Activated CD8-positive, alpha-beta memory T cell treated with anti-CD3 and anti-CD28 coated beads, Interleukin-2, amount 50 U/mL, for 48 hours (primary cell): ENCODE results near the gene RILP.

Source experiments
- DNase-seq: peaks from one replicate; pipeline ENCODE4 v3.0.0-alpha.2; 2020

Gene RILP

DNA sequence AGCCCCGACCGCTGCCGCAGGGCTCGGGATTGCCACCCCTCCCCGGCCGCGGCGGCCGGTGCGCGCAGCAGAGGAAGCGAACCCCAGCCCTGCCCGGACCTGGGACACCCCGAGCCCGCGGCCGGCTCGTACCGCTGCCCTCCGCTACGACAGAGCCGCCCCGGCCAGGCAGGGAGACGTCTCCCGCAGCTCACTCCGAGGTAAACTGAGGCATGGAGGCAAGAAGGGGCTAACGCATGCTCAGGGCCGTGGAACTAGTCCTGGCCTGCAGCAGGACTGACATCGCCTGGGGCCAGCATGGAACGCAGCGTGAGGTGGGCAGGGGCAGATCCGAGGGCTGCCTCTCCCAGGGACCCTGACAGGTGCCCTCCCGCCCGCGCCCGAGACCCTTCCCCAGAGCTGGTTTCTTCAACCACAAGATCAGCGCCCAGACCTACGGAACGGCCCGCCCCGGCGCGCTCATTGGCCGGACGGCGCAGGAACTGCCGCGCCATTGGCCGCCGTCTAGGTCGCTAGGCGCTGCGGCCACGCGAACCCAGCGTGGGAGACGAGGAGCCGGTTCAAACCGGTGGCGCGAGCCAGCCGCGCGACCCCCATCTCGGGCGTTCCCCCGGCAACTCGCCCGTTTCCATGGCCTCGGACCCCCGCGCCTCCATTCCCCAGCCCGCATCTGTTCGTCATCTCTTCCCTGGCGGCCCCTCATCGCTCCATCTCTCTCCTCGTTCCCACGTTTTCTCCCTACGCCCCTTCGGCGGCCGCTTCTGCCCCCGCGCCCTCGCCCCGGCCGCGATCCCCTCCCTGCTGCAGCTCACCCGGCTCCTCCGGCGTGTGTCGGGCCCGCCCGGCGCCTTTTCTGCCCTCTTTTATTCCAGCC lies 21.4 kb downstream of the RILP start, which contains the start of gene SLC43A2:
Gene SLC43A2, minus strand, starts transcription at position 853 of the 874 bp plus-strand sequence. CDS start 960 bp downstream, outside the sequence.
- peak; percentile 90 for DNase-seq

- DNase-seq: no peak
Observed at GRCh38 chr17:1627182-1627981, 22.3 kb downstream of the RILP start.

- DNase-seq: no peak
Observed at GRCh38 chr17:1626333-1626732, 23.3 kb downstream of the RILP start.

DNA sequence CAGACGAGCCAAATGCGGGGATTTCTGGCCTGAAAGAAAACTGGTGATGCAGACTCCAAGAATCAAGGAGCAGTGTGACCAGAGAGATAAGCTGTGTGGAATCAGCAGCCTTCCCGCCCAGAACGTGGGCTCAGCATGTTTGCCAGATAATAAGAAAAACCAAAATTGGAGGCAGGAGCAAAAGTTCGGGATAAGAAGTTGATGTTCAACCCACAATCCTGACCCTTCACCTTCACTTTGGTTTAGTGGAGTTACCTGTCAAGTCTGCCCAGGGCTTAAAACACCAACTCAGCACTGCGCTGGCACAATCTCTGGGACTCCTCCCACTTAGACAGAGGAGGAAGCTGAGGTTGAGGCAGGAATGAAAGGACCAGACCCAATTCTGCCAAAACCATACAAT lies 24.1 kb downstream of the RILP start:
- no peak for DNase-seq

GRCh38 chr17:1625053-1625452 lies 24.6 kb downstream of the RILP start:
- no peak for DNase-seq

DNA sequence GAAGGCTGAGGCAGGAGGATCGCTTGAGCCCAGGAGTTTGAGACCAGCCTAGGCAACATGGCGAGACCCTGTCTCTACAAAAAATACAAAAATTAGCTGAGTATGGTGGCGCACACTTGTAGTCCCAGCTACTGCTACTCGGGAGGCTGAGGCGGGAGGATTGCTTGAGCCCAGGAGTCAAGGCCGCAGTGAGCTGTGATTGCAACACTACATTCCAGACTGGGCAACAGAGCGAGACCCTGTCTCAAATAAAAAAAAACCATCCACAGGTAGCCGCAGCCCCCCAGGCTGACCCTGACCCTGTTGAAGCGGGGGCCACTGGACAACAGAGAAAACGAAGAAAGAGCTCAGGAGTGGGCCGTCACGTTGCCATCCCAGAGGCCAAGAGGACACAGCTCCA lies 25.0 kb downstream of the RILP start:
- DNase-seq: no peak

DNA sequence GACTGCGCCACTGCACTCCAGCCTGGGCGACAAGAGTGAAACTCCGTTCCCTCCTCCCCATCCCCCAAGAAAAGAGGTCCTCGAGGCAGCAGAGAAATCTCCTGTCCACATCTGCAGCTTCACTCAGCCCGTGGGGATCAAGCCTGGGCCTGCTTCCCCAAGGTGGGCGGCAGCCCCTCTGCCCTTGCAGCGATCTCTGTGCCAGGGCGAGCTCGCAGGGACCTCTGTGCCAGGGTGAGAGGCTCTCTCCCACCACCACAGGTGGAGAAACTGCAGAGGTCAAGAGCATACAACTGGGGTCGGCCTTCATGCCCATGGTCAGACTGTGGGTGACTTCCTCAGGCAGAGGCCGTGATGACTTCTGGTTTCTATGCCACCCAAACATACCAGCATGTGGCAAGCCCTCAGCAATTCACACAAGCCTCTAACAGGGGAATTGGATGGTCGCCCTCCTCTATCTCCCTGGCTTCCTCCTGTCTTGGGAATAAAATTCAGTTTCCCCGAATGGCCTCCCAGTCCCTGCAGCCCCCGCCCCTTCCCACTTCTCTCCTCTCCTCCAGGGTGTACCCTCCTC lies 26.5 kb downstream of the RILP start:
- DNase-seq: no peak

DNA sequence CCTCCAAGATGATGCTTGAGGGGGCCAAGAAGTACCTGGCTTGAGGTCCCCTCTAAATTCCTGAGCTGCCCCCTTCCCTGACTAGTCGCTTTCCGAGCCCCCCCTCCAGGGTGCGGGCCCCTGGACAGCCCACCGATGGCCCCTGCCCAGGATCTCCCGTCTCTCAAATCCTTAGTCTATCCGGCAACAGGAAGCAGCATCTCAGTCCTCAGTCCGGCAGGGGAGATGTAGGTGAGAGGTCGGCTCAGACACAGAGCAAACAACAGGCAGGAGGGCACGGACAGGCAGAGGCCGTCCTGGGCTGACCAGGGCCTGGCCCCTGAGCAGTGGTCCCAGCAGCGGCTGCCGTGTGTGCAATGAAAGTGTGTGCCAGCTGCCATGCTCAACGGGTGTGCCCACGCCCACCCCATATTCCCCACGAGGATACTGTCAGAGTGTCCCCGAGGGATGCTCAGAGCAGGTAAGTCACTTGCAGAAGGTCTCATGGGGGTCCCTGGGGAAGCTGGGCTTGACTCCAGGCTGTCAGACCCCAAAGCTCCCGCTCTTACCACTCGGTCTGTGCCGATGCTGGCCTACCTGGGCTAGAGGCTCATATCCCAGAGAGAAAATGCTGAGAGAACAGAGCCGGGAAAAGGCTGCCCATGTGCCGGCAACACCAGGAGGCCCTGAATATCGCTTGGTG lies 28.3 kb downstream of the RILP start:
- no peak for DNase-seq

DNA sequence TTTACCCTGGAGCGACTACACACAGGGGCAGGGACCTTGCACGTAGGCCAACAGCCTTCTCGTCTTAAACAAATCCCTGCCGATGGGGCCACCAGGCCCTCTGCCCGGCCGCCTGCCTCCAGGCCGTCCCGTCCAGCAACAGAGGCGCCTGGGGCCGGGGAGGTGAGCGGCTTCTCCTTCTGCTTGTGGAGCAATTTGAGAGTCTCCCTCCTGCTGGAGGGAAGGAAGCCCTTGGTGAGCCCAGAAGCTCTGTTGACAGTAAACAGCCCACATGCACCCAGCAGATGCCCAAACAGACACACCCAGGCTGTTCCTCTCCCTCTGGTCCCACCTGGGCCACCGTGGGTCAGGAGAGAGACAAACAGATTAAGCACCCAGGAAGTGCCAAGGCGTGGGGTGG lies 29.2 kb downstream of the RILP start:
- no peak for DNase-seq

GRCh38 chr17:1617620-1618174 lies 32.0 kb downstream of the RILP start:
- DNase-seq: no peak

- DNase-seq: no peak
Observed at GRCh38 chr17:1616101-1616500, 33.6 kb downstream of the RILP start.

DNA sequence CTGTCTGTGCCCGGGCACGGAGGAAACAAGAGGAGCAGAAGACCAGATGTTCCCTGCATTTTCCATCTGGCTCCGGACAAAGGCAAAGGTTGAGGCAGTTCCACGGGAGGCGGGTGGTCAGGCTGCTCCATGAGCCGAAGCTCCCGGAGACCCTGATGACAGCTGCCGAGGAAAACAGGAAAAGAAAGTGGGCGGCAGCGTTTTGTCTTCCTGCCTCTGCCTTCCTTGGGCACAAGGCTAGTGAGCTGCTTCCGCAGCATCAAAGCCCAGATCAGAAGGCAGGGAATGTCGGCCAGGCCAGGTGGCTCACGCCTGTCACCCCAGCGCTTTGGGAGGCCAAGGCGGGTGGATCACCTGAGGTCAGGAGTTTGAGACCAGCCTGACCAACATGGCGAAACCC lies 37.3 kb downstream of the RILP start:
- DNase-seq: no peak

DNA sequence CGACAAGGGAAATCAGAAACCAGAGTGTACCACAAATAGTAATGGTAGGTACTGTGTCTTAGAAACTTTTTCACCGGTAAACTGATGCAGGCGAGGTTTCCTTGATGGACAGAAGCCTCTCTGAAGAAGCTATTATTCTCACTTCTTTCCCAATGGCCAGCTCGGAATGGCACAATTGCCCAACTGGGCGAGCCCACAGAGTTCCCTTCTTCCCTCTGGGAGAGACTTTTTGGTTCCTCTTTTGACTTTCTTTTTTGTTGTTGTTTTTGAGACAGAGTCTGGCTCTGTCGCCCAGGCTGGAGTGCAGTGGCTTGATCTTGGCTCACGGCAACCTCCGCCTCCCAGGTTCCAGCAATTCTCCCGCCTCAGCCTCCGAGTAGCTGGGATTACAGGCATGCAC lies 38.0 kb downstream of the RILP start:
- DNase-seq: no peak

DNA sequence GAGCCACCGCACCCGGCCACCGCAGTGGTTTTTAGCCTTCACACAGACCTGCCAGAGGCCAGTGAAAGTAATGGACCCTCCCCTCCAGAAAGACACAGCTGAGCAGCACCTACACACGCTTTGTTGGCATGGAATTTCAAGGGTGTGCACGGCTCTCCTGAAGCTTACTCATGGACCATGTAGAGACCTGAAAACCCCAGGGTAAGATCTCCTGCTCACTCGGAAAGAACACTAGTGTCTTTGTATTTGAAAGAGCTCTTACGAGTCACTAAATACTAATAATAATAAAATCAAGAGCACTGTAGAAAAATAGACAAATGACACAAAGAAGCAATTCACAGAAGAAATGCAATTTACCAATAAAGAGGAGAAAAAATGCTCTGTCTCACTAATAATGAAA lies 41.0 kb downstream of the RILP start:
- DNase-seq: no peak

- no peak for DNase-seq
Observed at GRCh38 chr17:1607971-1608320, 41.7 kb downstream of the RILP start.

DNA sequence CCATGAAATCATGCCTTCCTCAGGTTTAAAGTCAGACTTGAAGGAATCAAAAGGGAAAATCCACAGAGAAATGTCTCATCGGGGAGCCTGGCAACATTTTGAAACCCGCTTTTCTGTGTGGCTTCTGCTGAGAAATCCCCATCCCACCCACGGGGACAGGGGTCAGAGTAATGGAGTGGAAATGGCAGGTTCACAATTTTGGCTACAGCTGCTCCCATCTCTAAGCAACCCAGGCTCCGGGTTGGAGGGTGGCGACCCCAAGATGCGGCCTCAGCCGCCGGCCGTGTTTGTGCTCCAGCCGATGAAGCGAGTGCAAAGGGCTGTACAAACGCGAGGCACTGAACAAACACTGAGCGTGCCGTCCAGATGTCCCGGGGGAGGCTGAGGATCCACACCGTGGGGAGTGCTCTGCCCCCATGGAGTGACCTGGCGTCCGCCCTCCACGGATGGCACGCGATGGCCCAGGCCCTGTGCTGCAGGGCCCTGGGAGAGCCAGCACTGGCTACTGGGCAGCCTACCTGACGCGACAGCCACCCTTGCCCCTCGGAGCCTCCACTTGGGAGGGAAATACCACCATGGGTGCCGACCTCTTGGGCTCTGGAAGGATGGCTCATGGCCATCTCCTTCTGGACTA lies 43.2 kb downstream of the RILP start:
- no peak for DNase-seq

- no peak for DNase-seq
Observed at GRCh38 chr17:1605681-1606351, 43.9 kb downstream of the RILP start.

DNA sequence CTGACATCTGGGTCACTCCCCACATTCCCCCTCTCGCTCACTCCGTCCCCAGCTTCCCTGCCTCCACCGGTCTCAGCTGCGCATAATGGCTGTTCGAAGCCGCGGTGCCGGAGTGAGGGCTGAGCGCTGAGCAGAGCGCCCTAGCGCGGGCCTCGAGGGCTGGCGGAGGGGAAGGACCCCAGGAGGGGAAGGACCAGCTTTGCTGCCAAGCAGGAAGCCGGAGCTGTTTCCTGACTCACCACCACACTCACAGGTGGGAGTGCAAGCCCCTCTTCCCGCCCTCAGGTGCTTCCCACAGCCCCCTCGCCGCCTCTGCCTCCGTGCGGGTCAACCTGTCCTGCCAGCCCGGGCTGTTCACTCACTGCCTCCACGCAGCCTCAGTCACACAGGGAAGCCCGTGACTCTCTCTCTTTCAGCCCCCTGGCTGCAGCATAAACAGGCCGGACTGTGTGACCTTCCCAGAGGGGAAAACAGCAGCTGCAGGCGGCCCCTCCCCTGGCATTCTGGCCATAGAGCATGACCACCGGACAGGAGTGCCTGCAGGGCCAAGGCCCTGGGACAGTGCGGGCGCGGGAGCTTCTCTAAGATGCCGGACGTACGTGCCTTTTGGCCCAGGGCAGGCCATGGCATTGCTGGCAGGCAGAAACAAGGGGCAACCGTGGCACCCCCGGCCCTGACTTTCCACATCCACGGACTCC lies 44.7 kb downstream of the RILP start:
- no peak for DNase-seq

DNA sequence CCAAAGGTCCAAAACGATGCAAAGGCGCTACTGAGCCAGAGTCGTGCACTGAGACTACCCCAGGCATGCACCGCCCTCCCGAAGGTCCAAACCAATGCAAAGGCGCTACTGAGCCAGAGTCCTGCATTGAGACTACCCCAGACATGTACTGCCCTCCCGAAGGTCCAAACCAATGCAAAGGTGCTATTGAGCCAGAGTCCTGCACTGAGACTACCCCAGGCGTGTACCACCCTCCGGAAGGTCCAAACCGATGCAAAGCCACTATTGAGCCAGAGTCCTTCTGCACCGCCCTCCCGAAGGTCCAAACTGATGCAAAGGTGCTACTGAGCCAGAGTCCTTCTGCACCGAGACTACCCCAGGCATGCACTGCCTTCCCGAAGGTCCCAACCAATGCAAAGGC lies 48.1 kb downstream of the RILP start:
- DNase-seq: no peak

DNA sequence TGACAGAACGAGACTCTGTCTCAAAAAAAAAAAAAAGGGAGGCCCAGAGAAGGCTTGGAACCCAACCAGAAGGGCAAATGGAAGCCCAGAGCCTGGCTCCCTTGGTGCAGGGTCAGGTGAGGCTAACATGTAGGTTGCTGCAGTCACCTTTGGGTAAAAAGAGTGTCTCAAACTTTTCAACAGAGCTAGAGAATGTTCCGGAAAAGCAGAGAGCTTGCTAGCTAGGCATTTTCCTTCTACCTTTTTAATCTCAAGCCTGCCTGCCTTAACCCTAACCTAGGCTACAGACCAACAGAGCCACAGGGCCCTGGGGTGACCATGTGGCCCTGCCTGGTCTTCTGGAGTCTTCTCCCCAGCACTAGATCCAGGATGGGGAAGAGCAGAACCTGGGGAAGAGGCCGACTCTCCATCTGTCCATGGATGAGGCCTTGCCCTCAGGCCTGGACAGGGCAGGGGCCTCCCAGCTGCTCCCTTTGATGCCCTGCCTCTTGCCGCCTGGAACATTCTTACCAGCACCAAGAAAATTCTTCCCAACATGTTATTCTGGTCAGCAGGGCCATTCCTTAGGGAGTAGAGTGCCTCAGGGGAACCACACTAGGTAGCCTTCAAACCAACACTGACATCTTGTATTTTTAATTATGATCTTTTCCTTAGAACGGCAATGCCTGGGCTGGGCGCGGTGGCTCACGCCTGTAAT lies 51.1 kb downstream of the RILP start:
- DNase-seq: no peak
